Activated CD4-positive, CD25-positive, alpha-beta regulatory T cell (primary cell): Measurements from ENCODE around the gene DPEP2NB.
A peak's percentile ranks its signal among the peaks of the same experiment; 100 is the strongest.
"Not testable (repeated sequence)": the region's sequence is repeated elsewhere in the genome, so short reads cannot be mapped to it uniquely, and the experiment has no call there.

Experiments
- DNase-seq, 4 experiments: peaks; one replicate each; lab custom pipeline; 2025; lab: John Stamatoyannopoulos, UW

DPEP2NB gene, protein sequence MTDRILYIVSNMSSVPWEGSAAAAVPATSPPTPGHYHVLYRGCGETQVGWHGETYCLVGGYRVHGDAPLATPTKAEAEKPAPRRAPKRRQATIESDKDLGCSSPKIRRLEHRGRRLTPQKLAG

DNA sequence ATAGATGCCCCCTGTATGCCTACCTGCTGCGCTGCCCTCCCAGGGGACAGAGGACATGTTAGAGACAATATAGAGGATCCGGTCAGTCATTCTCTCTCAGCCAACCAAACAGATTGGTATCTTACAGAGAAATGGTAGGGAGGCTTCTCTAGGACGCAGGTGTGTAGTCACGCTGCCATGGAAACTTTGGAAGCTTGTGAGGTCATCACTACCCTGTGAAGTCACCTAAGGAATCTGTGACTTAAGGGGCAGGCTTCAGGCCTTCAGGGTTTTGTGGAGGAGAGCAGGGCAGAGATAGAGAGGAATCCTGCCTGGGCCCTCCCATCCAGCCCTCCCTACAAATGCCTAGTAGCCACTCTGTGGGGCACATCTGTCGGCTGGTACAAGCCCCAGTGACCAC lies at the start of gene DPEP2NB:
DPEP2NB (minus strand) TSS at position 231 of the 400 bp plus-strand sequence; CDS start at position 90, 141 bp downstream.
- no peak for DNase-seq

- DNase-seq, result peak; percentile 33 to 57 (median 46)
Measured at GRCh38 chr16:68064791-68065365, 49.2 kb upstream of the DPEP2NB start.

- DNase-seq, result no peak
Measured at GRCh38 chr16:68062910-68063393, 47.2 kb upstream of the DPEP2NB start.

DNA sequence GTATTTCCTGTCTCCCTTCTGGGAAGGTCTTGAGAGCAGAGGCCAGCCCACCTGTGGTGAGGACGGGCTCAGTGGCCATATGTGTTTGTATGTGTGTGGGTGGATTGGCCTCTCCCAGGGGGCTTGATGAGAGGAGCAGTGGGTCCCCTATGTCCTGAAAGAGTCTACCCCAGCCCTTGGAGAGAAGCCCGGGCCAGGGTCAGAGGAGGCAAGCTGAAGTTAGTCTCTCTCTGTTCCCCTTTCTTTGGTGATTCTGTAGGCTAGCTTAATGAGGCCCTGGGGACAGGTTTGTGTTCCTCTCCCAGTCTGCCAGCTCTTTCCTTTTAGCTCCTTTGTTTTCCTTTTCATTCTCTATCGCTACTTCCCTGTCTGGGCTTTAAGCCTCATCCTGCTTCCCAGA lies 45.7 kb upstream of the DPEP2NB start:
- no peak for DNase-seq

DNA sequence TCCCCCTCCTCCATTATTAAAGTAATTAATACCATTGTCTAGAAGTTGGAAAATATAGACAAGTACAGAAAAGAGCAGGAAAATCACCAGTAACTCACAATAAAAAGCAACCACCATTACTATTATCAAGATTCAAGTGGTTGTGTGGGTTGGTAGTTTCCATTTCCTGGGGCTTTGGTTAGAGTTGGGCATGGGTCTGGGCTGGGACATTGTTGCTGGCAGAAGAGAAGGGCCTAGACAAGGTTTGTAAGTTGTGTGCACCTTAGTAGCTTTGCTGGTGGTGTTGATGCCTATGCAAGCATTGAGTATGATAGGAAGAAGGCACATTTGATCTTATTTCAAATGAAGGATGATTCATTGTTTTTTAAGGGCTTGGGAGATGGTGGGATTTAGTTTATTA lies 44.1 kb upstream of the DPEP2NB start:
- DNase-seq, result no peak

DNA sequence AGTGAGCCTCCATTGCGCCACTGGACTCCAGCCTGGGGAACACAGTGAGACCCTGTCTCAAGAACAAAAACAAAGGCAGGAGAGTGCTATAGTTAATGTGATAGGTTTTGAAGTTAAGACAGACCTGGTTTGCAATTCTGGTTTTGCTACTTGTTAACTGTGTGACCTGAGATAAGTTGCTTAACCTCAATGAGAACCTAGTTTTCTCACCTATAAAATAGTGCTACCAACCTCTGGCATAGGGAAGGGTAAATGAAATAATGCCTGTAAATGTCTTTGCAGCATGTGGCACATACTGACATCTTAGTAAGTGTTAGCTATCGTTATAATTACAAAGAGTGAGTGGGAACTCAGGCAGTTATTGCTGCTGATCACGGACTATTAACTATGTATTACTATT lies 39.7 kb upstream of the DPEP2NB start:
- no peak for DNase-seq

DNA sequence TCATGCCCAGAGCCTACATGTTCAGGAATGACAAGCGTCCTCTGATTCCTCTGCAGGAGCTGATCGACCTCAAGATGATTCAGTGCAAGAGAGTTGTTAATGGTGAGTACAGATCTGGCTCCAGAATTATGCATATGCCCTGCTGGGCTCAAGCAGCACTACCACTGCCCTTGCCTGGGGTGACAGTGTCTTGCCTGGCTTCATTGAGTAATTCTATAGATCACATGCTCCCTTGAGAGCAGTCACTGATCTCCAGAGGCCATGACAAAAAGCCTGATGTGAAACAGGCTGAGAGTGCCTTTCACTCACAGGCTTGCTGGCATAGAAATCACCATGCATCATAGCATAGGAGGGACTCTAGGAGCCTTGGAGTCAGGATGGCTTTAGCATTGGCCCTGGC lies 33.7 kb upstream of the DPEP2NB start:
- no peak for DNase-seq

- no peak for DNase-seq
Measured at GRCh38 chr16:68047987-68048386, 32.3 kb upstream of the DPEP2NB start.

GRCh38 chr16:68046106-68046505 lies 30.4 kb upstream of the DPEP2NB start:
- no peak for DNase-seq

GRCh38 chr16:68041783-68042182 lies 26.1 kb upstream of the DPEP2NB start:
- no peak for DNase-seq

- peak; percentile 81 to 87 (median 84) for DNase-seq
Measured at GRCh38 chr16:68040506-68041288, 25.0 kb upstream of the DPEP2NB start.

DNA sequence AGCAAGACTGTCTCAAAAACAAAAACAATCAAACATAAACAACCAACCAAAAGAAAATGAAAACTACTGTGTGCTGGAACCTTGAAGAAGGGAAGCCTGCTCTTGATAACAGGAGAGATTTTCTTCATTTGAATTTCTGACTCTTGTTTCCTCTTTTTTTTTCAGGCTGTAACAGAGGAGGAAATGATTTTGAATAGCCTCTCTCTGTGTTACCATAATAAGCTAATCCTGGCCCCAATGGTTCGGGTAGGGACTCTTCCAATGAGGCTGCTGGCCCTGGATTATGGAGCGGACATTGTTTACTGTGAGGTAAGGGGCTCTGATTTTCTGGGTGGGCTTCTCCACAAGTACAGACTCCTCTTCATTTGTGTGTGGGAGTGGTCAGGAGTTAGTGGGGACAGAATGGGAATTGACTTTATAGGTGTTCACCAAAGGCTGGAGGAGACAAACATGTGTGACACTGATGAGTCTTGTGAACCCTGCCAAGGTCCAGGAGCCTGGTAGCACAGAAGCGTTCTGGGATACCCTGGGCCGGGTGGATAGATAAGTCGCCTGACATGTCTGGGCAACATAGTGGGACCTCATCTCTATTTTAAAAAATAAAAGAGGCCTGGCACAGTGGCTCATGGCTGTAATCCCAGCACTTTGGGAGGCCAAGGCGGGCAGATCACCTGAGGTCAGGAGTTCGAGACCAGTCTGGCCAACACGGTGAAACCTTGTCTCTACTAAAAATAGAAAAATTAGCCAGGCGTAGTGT lies 22.3 kb upstream of the DPEP2NB start:
- DNase-seq, result no peak

GRCh38 chr16:68035227-68035626 lies 19.5 kb upstream of the DPEP2NB start:
- DNase-seq, result no peak

DNA sequence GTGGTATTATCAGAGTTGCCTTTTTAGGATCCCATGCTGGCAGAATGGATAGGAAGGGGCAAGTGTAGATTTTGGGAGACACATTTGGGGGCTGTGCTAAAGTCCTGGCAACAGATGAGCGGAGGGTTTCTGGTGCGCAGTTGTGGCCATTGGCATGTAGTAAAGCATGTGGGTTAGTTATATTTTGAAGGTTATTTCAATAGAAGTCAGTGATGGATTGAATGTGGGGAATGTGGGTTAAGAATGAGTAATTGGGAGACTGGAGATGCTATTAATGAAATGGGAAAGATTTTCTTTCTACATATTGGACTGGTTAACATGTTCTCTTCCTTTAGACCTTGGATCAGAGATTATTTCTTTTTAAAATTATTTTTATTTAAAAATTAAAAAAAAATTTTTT lies 17.4 kb upstream of the DPEP2NB start:
- no peak for DNase-seq

GRCh38 chr16:68031951-68032350 lies 16.2 kb upstream of the DPEP2NB start:
- DNase-seq, result no peak

DNA sequence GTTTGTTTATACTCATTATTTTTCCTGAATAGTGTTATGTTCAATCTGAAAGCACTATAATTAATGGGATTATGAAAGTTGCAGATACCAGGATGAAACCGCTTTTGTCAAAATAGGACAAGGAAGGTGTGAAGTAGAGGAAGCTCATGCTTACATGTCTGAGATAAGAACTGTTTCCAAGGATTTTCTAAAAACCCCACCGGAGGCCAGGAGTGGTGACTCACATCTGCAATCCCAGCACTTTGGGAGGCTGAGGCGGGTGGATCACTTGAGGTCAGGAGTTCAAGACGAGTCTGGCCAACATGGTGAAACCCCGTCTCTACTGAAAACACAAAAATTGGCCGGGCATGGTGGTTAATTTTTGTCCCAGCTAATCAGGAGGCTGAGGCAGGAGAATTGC lies 14.4 kb upstream of the DPEP2NB start:
- DNase-seq, result not testable (repeated sequence)

DNA sequence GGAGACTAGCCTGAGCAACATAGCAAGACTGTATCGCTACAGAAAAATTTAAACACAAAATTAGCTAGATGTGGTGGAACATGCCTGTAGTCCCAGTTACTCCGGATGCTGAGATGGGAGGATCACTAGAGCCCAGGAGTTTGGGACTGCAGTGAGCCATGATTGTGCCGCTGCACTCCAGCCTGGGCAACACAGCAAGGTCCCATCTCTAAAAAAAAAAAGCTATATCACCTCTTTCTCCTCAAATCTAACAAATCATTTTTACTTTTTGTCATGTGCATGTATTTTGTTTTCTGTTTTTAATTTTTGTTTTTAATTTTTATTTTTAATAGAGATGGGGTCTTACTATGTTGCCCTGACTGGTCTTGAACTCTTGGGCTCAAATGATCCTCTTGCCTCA lies 13.3 kb upstream of the DPEP2NB start:
- DNase-seq, result no peak

- DNase-seq, result peak; percentile 82 to 86 (median 86)
Measured at GRCh38 chr16:68022728-68023537, 7.2 kb upstream of the DPEP2NB start, which contains the start of the genes DDX28 and DUS2. Gene DDX28 (minus strand): TSS chr16:68023232. CDS start chr16:68023202, 30 bp downstream. Gene DUS2 (plus strand): TSS chr16:68023284. CDS start chr16:68038024, 14,740 bp downstream.

DNA sequence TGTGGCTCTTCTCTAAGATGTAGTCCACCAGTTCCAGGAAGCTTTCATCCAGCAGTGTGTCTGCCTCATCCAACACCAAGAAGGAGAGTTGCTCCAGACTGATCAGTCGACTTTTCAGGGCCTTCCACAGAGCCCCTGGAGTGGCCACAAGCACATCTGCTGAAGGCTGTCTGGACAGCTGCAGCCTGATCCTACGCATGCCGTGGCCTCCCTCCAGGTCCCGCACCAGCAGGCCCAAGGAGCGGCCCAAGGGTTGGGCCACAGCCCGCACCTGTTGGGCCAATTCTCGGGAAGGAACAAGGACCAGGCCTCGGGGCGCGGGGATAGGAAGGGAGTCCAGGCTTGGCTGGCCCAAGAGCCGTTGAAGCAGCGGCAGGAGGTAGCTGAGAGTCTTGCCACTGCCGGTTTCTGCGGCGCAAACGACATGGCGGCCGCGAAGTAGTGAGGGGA lies 6.6 kb upstream of the DPEP2NB start:
- no peak for DNase-seq

DNA sequence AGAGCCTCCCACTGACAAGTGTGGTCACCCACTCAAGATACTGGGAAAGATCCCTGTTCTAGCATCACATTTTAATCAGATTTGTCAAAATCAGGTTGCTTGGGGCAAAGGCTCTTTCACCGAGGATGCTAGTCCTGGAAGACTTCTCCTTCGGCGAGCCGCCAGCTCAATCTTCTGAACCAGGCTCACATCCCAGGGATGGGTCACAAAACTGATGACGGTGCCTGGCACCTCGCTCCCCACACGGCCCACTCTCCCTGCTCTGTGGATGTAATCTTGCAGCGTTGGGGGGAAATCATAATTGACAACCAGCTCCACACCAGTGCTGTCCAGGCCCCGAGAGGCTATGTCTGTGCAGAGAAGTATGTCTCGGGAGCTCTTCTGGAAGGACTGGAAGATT lies 5.8 kb upstream of the DPEP2NB start:
- no peak for DNase-seq

DNA sequence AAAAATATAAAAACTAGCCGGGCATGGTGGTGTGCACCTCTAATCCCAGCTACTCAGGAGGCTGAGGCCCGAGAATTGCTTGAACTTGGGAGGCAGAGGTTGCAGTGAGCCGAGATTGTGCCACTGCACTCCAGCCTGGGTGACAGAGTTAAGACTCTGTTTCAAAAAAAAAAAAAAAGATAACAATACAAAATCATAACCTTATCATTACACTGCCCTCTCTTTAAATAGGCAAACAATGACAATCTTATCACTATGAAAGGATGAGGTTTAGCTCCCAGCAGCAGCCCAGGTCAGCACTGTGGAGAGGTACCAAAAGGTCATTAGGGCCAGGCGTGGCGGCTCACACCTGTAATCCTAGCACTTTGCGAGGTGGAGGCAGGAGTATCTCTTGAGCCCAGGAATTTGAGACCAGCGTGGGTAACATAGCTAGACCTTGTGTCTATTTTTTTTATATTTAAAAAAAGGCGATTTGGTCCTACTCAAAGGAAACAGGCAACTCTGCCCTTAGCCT lies 3.5 kb upstream of the DPEP2NB start:
- no peak for DNase-seq
